Left kidney (tissue), 2 donors: Measurements from ENCODE around the gene SCYGR5. TPM values are rescaled to one million over a fixed set of nuclear protein-coding genes. Genes with fewer than 3 reads are reported as not detected.
"Not testable (repeated sequence)": the region's sequence is repeated elsewhere in the genome, so short reads cannot be mapped to it uniquely, and the experiment has no call there.

ENCODE experiments used
- DNase-seq: peaks from one replicate; pipeline ENCODE4 v3.0.0-alpha.2; 2013
- polyA plus RNA-seq: library from polyadenylated mRNA; unstranded; fragments of 120-200 nt; gene quantifications from one replicate; pipeline ENCODE4 v1.2.1, GENCODE V29; 2013; ENCODE audit not compliant: insufficient read length

SCYGR5 gene
- polyA plus RNA-seq, 1 donor, result not detected

- DNase-seq, result not testable (repeated sequence)
Observed at GRCh38 chr2:227673620-227674019, 7.0 kb downstream of the SCYGR5 start.

DNA sequence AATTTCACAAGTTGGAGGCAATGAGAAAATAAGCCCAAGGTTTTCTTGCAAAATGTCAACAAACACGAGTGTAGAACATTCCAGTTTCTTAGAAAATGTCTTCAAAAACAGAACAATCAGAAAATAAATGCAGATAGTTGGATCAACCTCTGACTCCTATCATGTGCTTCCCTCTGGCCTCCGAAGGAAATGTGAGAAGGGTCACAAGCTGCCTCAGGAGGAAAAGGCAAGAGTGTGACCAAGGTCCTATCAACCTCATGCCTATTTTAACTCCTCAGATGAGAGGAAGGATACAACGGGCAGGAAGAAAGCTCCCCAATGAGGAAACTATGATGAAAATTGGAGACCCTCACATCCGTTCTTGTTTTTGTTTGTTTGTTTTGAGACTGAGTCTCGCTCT, 7.9 kb downstream of the SCYGR5 start:
- no peak for DNase-seq

- DNase-seq, result no peak
Observed at GRCh38 chr2:227677928-227678327, 11.3 kb downstream of the SCYGR5 start.

DNA sequence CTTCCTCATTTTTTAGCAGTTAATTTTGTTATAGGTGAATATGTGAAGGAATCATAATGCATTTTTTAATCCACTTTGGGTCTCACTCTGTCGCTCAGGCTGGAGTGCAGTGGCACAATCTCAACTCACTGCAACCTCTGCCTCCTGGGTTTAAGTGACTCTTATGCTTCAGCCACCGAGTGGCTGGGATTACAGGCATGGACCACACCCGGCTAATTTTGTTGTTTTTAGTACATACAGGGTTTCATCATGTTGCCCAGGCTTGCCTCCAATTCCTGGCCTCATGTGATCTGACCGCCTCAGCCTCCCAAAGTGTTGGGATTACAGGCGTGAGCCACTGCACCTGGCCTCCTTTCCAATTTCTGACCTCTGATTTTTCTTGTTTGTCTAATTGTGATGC, 17.7 kb downstream of the SCYGR5 start:
- DNase-seq, result no peak

- no peak for DNase-seq
Observed at GRCh38 chr2:227687189-227687588, 20.6 kb downstream of the SCYGR5 start.

DNA sequence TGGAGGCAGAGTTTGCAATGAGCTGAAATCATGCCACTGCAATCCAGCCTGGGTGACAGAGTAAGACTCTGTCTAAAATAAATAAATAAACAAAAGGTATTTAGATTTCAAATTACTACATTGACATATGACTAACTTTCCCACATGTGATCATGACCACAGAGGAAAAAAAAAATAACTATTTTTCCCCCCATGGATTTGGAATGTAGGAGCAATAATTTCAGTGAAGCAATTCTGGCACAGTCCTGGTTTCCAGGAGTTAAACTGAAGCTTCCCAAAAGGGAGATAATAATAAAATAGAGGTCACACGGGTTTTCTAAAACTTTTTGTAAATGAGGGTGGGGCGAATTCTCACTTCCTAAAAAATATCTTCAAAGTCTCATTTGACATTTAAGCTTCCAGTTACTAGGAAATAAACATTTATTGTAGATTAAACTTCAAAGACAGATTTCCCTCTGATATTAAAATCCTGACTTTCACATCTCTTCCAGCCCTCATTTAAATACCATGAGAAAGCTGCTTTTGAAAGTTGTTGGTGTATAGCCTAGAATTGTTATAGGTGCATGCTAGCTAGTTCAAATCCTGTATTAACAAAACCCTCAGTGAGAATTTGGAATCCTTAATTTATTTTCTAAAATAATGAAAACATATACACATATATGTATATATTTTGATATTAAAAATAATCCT, 30.5 kb downstream of the SCYGR5 start:
- no peak for DNase-seq

DNA sequence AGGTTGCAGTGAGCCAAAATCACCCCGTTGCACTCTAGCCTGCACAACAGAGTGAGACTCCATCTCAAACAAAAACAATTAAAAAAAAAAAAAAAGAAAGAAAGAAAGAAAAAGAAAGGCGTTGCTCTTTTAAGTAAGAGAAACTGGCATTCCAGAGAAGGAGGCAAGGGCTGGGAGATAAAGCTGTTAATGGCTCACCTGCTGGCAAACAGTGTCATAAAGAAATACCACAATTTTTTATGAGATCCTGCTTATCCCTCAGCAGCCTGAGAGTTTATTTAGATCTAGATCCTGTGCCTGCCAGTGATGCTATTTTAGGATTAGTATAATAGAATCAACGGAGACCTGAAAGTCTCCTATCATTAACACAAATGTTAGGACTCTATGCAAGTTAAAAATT, 35.0 kb downstream of the SCYGR5 start:
- no peak for DNase-seq

DNA sequence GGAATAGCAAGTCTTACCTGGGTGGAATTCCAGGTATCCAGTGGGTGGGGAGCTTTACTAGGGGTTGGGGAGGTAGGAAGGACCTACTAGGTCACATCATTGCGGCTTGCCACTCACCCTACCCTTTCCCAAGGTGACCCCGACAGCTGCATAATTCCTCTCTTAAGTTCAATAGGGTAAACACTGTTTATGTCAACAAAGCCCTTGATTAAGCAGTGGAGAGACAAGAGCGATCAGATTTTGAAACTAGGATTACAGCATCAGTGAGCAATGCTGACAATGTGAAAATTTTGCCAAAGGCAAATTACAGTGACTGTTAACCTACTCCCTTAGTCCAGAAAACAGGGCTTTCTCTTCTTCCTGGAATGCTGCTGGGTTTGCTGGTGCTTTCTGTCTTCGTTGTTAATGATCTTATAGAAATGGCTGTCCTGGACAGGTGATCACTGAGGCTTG, 36.7 kb downstream of the SCYGR5 start:
- no peak for DNase-seq

DNA sequence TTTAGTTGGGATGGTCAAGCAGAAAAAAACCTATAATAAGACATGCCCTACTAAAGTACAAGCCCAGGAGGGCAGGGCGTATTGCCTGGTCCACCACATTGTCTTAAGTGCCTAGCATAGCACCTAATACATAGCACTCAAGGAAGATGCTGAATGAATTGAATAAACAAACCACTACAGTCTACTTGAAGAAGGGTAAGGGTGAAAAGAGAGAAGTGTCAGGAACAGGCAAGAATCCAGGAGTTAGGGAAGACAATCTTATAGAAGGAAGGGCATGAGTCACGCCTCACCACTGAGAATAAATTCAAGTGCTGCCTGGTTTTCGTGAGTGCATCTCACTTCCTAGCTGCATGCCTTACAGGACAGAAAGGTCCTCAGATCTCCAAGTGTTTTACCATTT, 37.4 kb downstream of the SCYGR5 start:
- DNase-seq, result no peak

DNA sequence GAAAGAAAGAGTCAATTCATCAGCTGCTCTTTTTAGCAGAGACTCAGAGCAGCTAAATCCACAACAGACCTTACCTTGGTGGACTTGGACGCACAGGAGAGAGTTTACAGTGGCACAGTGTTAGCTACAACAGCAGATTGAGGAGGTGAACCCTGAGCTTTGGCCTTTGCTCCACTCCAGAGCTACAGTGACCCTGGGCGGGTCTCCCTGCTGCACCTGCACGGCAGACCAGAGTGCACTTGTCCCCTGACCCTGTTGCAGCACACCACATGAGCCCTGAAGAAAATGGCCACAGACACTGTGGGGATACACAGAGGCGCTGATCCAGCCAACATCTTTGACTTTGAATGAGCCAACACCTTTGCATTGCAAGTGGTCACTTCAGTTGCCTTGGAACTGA, 40.3 kb downstream of the SCYGR5 start:
- DNase-seq, result no peak

- DNase-seq, result no peak
Observed at GRCh38 chr2:227707390-227707789, 40.8 kb downstream of the SCYGR5 start.

DNA sequence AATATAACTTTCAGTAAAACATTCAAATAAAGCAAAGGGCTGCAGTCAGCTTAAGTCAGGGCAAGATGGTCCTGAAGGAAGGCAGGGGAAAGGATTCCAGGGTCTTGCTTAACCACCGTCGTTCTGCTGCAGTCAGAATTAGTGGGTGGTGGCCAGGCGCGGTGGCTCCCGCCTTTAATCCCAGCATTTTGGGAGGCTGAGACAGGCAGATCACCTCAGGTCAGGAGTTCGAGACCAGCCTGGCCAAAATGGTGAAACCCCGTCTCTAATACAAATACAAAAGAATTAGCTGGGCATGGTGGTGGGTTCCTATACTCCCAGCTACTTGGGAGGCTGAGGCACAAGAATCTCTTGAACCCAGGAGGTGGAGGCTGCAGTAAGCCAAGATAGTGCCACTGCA, 44.4 kb downstream of the SCYGR5 start:
- no peak for DNase-seq

GRCh38 chr2:227713291-227713690, 46.7 kb downstream of the SCYGR5 start:
- DNase-seq, result no peak

GRCh38 chr2:227716501-227716900, 49.9 kb downstream of the SCYGR5 start:
- no peak for DNase-seq

Other genes starting within 250 kb of the SCYGR5 start
- 83.1 TPM for gene AGFG1, start 194.6 kb upstream of the SCYGR5 start, polyA plus RNA-seq
- not detected for gene SCYGR2, start 67.9 kb upstream of the SCYGR5 start, polyA plus RNA-seq
- gene SCYGR3, start 52.0 kb upstream of the SCYGR5 start, polyA plus RNA-seq, result not detected
- not detected for gene SCYGR4, start 49.3 kb upstream of the SCYGR5 start, polyA plus RNA-seq
- 10.7 TPM for gene SLC19A3, start 51.2 kb downstream of the SCYGR5 start, polyA plus RNA-seq
- not detected for gene SCYGR6, start 58.0 kb downstream of the SCYGR5 start, polyA plus RNA-seq
- not detected for gene SCYGR7, start 61.5 kb downstream of the SCYGR5 start, polyA plus RNA-seq
- not detected for gene SCYGR8, start 79.1 kb downstream of the SCYGR5 start, polyA plus RNA-seq
- 0.48 TPM for gene CCL20, start 147.0 kb downstream of the SCYGR5 start, polyA plus RNA-seq
- gene DAW1, start 204.8 kb downstream of the SCYGR5 start, polyA plus RNA-seq, result 0.52 TPM